Suppressor macrophage treated with lipopolysaccharide for 1 hour (primary cell): ENCODE data around the gene CAPN12.

Source experiments
- DNase-seq, 3 donors: peaks; one replicate each; pipeline ENCODE4 v3.0.0-alpha.2; 2020 to 2022

The CAPN12 gene

DNA sequence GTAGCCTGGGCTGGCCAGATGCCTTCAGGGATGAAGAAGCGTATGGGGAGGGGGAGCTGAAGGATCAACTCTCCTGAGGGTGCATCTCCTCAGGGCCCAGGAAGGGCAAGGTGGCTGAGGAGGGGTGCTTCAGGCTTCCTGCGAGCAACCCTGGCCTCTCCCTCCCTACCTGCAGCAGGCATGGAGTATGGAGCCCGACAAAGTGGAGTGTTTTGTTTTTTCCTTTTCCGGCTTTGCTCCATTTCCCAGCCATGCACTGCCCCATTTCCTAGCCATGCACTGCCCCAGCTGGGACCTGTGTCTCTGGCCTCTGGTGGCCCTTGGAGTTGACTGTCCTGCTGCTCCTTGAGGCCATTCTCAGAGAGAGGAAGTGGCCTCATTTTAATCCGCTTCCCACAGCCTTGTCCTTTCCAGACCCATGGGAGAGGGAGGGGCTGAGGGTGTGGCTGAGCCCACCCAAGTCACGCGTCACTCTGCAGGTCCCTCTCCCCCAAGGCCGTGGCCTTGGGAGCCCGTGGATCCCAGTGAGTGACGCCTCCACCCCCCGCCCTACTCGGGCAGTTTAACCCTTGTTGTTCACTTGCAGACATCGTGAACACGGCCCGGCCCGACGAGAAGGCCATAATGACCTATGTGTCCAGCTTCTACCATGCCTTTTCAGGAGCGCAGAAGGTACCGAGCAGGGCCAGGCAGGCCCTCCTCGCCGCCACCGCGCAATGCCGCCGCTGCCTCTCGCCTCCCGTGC, 34.4 kb downstream of the CAPN12 start:
- no peak for DNase-seq

DNA sequence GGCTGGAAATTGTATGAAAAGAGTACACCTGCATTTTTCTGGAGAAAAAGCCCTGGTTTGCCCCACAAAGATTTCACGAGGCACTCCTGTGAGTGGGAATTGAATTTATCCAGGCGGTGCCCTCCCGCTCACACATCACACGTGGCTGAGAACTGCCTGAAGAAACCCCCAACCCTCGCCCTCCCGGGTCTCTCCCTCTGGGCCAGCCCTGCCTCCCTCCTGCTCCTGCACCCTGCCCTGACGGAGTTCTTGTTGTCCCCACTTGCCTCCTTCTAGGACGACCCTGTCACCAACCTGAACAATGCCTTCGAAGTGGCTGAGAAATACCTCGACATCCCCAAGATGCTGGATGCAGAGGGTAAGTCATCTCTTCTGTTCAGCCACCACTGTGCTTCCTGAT, 35.2 kb downstream of the CAPN12 start:
- no peak for DNase-seq

DNA sequence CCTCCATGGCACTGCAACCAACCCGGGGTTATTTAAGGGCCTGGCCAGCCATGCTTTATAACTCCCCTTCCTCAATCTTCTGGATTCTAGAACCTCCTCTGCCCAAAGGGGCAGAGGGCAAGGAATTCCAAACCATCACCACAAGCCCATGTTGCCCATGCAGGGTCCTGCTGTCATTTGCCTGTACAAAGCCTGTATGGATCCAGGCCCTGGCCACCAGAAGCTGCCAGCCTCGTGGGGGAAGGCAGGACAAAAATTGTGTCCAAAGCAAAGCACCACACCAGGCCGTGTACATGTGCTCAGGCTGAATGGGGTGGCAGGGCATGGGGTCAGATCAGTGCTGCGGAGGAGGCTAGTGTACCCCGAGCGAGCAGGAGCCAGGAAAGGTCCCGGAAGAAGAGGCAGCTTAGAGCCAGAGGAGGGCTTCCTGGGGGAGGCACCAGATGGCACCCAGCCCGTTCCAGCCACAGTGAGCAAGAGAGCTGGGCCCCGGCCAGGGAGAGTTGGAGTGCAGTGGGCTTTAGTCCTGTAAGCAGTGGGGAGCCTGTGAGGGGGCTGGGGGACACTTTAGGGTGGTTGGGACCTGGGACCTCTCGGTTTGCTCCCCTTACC, 35.8 kb downstream of the CAPN12 start:
- DNase-seq: no peak

DNA sequence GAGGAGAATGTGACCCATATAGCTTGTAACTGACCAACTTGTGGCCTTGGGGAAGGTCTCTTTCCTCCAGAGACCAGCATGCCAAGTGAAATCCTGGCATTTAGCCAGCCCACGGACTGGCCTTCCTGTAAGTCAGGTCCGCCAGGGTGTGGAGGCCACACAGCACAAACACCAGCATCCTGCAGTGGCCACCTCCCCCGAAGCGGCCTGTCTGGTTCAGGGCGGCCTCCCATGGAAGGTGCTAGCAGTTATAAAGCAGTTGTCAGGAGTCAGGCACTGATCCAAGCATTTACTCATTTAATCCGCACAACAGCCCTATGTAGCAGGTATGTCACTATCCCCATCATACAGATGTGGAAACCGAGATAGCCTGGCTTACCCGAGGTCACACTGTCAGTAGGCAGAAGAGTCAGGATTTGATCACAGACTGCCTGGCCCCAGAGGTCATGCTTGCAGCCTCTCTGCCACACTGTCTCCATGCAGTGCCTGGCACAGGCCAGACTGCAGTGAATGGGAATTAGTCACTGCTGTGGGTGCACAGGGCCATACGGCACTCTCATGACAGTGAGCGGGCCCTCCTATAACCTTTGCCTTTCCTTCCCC, 36.7 kb downstream of the CAPN12 start:
- DNase-seq: no peak

DNA sequence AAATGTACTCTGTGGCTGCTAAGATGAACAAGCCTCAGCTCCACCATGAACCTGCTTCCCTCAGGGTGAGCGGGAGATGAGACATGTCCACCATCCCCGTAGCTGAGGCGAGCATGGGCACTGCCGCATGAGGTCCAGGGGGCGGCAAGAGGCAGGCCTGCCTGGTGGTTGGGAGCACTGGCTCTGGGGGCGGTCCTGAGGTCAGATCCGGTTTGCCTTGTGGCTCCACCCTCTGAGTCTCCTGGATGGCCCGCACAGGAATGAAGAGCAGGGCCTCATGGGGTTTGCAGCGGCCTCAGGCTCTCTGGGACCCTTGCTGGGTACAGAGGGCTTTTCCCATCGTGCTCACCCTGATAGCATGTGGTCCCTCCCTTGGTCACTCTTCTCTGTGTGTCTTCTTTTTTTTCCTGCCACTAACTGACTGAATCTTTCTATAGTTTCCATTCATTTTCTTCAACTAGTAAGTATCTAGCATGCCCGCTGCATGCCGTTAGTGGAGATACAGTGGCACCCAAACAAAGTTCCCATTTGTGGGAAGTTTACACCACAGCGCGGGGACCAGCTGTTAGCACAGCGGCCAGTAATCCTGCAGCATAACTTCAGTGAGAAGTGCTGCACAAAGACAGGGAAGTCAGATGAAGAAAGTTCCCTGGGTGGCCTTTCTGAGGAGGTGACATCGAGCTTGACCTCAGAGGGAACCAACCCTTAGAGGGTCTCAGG, 37.3 kb downstream of the CAPN12 start:
- DNase-seq: no peak

DNA sequence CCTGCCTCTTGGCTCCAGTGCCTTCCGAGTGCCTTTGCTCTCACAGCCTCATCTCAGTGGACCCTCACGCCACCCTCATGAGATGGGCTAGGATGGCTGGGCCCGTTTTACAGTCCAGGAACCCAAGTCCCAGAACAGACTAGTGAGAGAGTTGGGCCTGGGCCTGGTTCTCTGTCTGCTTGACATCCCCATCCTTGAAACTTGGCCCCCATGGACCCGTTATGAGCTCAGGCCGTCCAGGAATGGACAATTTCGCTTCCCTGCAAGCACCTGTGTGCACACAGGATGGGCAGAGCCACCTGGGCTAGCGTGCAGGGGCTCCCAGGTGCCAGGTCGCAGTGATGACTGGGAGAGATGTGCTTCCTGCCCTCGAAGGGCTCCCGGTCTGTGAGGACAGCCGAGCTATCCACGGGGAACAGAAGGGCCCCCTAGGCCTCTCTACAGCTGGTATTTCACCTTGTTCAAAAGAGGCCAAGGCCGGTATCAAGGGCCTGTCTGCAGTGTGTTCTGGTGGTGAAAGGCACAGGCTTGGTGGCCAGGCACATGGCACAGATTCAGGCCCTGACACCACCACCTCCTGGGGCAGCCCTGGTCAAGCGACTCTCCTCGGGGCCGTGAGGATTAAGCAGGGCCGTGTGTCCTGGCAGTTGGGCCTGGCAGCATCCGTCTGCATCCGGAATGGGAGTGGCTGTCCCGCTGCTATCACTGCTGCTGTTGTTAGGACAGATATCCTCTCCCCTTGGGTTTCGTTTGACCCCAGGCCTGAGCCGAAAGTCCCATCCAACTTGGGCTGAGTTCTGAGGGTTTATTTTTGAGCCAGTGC, 38.9 kb downstream of the CAPN12 start:
- no peak for DNase-seq

DNA sequence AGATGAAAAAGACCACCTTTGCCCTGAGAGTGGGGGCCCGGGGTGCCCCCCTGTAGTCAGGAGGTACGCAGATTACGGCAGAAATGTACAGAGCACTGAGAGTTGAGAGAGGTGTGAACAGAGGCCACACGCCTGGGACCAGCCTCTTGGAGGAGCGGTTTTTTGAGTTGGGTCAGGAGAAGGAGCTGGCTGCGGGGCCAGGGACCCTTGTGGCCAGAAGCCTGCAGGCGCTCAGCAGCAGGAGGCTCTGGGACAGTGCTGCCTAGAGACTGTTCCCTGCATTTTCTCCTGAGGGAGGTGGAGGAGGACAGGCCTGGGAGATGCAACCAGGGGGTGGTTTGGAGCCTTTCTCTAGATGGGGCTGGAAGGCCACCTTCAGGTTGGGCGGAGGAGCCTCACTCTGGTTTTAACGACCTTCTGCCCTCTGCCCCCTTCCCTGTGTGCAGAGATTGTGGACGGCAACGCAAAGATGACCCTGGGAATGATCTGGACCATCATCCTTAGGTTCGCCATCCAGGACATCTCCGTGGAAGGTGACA, 39.7 kb downstream of the CAPN12 start:
- no peak for DNase-seq

DNA sequence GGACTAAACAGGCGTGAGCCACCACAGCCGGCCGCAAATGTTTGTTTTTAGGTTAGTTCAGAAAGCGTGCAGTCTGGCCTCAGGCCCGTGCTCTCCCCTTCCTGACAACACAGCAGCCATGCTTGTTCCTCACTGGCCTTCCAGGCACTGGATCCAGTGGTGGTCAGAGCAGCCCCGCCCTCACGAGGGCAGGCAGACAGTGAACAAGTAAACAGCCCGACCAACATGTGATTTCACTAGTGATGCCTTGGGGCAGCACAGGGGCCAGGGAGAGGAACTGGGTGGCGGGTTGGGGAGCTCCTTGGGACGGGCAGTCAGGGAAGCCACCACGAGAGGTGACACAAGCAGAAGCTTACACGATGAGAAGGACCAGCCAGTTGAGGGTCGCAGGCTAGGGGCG, 40.8 kb downstream of the CAPN12 start:
- DNase-seq: no peak

DNA sequence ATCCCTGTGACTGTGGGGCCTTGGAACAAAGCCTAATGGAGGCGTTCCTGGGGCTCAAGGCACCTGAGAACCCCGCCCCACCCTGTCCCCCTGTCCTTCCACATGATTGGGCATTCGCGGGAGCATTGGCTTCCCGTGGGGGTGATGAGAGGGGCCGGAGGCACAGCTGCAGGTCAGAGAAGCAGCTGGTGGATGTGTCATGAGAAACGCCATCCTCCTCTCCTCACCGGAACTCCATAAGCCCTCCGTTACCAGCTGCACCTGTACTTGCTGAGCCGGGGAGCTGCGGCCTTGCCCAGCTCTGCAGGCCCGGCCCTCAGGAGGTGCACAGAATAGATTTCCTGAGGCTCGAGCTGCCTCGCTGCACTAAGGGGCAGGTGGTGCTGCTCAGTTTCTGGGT, 42.0 kb downstream of the CAPN12 start:
- no peak for DNase-seq

DNA sequence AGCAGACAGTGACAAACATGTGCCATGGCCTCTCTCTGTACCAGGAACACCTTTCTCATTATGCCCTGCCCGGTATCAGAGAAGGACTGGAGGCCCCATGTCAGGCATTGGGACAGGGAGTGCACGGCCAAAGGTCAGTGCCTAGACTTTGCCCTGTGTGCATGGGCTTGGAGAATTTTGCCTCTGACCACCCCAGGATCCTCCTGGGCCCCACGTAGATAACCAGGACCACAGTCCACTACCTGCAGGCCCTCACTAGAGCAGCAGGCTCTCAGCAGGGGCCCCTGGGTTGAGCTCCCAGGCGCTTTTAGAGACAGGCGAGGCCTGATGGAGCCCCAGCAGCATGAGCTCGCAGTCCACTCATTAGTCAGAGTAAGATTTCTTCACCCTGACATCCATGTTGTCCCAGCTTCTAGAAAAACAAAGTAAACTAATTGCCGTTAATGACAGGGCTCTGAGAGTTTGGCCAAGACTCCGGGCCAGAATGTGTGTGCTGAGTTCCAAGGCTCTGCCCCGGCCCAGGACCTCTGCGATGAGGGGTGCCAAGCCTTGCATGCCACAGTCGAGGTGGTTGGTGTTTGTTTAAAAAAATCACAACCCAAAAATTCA, 42.7 kb downstream of the CAPN12 start:
- no peak for DNase-seq

DNA sequence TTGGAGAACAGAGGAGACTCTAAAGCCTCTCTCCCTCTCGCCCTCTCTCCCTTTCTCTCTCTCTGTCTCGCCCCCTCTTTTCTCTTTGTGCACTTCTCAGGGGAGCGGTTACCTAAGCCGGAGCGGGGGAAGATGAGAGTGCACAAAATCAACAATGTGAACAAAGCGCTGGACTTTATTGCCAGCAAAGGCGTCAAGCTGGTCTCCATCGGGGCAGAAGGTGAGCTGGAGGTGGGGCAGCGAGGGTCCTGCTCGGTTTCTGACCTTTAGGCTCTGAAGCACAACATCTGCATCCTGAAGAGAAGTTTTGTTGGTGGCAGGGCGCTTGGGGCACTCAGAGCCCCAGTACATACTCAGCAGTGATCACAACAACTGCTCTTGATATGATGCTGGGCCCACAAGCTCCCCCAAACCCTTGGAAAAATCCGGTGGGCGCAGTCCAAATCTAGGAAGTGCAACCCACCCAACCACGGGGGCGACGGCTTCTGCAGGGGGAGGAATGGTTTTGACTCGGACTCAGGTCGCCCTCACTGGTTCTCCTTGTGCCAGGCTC, 43.3 kb downstream of the CAPN12 start:
- no peak for DNase-seq

DNA sequence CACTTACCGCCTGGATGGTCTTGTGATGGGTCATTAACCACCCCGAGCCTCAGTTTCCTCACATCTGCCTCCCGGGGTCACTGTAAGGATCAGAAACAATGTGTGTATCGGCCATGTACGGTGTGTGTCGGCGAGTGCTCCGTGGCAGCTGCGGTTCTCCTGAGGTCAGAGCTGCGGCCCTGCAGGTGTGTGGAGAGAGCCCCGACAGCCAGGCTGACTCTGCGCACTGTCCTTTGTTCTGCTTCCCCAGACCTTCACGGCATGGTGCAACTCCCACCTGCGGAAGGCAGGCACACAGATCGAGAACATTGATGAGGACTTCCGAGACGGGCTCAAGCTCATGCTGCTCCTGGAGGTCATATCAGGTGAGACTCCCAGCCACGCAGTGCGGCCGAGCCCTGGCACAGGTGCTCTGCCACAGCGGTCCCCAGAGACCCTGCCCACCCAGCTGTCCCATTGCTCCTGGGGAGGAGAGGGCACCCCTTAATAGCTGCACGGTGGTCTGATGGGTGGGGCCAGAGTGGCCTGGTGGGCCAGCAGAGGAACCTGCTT, 43.8 kb downstream of the CAPN12 start:
- no peak for DNase-seq

DNA sequence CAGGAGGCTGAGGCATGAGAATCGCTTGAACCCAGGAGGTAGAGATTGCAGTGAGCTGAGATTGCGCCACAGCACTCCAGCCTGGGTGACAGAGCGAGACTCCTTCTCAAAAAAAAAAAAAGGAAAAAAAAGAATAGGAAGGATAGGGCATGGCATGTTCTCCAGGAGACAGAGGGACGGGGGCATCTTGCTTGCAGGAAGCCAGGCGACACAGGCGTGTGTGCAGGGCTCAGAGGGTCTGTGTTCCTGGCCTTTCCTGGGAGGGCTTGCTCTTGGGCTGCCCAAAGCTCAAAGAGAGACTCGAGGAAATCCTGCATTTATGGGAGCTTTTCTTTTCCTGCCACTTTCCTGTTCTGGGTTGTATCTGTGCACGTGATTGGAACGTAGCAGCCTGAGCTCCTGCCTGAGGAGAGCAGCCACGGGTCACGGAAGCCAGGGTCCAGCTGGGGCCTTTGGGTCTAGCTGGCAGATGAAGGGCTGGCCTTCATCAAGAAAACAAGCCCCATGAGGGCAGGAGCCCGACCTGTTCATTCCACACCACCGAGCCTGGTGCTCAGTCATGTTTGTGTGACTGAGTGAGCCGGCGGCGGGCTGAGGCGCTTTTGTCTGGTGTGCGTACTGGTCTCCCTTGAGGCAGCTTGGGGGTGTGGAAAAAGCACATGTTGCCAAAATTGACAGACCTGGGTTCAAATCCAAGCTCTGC, 44.5 kb downstream of the CAPN12 start:
- DNase-seq: no peak

DNA sequence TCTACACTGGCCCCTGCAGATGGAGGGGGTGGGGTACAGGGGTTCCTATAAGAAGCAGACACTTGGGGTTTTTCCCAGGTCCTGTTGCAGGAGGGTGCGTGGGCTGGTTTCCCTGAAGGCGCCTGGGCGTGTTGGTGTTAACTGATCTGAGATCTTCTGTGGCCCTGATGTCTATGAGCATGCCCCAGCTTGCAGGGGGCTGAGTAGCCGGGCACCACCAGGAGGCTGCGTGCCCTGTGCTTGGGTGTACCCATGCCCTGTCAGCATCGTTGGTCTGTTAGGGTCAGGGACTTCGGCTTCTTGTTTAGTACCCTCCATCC, 45.3 kb downstream of the CAPN12 start:
- peak; percentile 57 to 80 (median 61) for DNase-seq

DNA sequence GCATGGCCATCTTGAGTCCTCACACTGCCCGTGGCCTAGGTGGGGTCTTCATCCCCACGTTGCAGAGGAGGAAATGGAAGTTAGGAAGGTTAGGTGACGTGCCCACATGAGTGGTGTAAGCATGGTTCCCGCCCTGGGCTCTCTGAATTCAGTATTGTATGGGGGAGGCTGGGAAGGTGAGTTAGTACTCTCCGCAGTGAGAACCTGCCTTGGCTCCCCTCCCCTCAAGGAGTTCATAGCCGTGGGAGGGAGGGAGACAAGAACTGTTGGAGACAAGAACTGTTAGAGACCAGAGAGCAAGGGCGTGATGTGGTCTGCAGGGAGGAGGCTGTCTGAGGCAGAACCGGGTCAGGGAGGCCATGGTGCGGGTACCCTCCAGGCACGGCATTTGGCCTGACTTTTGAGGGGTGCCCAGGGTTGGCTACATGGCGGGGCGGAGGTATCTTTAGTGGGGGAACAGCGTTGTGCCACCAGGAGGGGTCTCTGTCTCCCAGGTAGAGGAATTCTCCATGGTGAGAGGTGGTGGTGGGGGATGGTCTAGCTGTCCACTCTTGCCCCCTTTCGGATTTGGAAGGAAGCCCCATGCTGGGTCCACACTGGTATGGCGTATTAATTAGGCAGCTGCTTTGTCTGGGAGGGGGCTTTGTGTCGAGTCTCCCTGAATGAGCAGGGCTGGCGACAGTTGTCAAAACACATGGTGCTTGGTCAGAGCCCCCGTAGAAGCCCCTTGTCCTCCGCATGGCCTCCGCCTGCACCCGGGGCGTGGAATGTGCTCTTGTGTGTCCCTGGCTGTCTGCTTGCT, 45.8 kb downstream of the CAPN12 start:
- no peak for DNase-seq

DNA sequence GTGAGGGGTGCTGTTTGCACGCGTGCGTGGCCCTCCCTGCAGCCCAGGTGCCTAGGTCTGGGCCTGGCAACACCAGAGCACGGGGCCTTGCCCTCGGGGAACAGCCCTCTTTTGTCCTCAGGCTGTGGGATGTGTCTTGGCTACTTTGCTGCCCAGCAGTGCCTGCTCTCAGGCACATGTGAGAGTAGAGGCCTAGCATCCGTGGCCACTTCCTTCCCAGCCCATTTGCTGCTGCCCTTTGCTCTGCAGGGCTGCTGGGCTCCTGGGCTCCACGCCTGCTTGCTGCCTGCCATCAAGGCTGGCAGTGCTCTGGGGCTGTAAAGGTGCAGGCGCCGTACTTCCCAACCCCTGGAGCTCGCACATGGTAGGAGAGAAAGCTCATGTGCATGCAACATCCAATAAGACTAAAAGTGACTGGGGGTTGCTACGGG, 46.6 kb downstream of the CAPN12 start:
- no peak for DNase-seq

DNA sequence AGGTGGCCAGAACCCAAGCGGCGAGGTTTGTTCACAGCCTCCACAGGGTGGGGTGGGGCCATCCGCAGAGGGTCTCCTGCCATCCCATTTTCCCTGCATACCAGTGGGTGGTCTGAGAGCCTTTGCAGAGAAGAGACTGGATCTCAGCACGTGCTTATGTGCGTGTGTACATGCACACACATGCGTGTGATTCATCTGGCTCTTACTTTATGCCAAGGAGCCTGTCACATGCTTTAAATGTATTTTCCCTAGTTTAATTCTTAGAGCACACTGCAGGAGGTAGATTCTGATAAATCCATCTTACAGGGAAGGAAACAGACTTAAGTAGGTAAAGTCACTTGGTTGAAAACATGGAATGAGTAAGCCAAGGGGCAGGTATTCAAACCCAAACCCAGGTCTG, 47.1 kb downstream of the CAPN12 start:
- DNase-seq: no peak

DNA sequence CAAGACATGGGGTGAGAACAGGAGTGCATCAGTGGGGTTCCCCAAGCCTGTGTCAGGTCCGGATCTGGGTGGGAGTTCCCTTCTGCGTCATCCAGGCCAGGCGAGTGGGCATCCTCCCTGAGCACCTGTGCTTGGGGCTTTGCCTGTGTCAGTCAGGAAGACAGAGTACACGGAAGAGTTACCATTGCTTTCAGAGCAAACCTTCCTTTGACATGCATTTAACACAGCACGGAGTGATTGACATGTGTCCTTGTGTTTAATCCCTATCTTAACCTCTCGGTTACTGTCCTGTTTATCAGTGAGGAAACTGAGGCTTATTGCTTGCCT, 47.6 kb downstream of the CAPN12 start:
- no peak for DNase-seq

DNA sequence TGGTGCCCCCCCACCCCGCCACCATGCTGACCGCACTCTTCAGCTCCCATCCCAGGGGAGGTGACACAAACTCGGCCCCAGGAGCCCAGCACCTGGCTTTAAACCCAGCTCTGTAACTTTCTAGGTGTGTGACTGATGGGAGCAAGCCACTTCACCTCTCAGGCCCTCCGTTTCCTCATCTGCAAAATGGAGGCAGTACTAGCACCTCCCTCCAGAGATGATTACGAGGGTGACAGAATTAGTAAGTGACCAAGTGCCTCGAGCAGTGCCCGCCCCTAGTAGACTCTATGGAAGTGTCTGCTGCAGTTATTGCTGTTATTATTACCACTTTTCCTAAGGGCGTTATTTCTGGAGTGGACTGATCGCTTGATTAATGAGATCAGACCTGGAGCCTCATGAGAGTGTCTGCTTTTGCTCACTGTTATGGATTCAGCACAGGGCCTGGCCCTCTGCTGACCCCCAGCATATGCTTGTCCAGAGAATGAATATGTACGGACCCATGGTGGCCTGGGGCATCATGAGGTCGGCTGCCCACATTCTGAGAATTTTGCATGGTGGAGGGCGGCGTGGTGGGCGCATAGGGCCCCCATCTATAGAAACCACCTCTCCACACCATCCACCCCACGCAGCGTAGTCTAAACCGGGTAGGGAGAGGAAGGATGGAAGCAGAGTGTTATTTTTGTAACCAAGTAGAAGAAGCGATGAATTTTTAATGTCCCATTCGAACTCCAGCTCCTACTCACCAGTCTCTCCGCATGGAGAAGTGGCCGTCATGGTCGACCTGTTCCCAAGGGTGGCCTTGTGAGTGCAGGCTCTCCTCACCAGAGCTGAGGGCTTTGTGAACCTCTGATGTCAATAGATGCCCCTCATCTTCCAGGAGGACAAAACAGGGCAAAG, 48.2 kb downstream of the CAPN12 start:
- DNase-seq: no peak
